GM10266 (cell line): Measurements from ENCODE around the gene RPS17.

Source experiments
- DNase-seq: peaks from one replicate; pipeline ENCODE4 v3.0.0; 2012; ENCODE audit errors: extremely low spot score
- TF ChIP-seq, protein P1 (sequence below): IDR thresholded peaks from 2 replicates; pipeline ENCODE4 v1.5.1; 2012; ENCODE audit warnings: mild to moderate bottlenecking, low read depth; ENCODE audit not compliant: control insufficient read depth, insufficient read depth; ENCODE audit errors: missing control alignments

The RPS17 gene

DNA sequence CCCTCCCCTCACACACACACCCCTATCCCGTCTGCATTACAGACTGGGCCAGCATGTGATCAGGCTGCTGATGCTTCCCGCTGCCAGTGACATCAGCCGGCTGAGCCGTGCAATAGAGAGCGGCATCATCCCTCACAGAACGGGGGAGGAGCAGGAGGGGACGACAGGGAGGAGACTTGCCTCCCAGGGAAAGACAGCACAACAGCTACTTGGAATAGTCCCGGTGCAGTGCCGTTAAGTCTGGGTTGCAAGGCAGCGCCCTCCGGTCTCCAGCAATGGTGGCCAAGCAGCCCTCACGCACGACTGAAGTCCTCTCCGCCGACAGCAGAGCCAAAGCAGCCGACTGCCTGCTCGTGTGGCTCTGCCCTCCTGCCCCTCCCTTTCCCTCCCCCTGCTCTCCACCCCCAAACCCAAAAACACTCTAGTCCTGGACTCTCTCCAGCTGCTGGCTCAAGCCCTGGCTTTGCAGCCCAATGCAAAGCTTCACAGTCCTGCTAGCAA lies 31.5 kb upstream of the RPS17 start:
- TF ChIP-seq, protein P1, sequence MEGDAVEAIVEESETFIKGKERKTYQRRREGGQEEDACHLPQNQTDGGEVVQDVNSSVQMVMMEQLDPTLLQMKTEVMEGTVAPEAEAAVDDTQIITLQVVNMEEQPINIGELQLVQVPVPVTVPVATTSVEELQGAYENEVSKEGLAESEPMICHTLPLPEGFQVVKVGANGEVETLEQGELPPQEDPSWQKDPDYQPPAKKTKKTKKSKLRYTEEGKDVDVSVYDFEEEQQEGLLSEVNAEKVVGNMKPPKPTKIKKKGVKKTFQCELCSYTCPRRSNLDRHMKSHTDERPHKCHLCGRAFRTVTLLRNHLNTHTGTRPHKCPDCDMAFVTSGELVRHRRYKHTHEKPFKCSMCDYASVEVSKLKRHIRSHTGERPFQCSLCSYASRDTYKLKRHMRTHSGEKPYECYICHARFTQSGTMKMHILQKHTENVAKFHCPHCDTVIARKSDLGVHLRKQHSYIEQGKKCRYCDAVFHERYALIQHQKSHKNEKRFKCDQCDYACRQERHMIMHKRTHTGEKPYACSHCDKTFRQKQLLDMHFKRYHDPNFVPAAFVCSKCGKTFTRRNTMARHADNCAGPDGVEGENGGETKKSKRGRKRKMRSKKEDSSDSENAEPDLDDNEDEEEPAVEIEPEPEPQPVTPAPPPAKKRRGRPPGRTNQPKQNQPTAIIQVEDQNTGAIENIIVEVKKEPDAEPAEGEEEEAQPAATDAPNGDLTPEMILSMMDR: no peak
- no peak for DNase-seq

DNA sequence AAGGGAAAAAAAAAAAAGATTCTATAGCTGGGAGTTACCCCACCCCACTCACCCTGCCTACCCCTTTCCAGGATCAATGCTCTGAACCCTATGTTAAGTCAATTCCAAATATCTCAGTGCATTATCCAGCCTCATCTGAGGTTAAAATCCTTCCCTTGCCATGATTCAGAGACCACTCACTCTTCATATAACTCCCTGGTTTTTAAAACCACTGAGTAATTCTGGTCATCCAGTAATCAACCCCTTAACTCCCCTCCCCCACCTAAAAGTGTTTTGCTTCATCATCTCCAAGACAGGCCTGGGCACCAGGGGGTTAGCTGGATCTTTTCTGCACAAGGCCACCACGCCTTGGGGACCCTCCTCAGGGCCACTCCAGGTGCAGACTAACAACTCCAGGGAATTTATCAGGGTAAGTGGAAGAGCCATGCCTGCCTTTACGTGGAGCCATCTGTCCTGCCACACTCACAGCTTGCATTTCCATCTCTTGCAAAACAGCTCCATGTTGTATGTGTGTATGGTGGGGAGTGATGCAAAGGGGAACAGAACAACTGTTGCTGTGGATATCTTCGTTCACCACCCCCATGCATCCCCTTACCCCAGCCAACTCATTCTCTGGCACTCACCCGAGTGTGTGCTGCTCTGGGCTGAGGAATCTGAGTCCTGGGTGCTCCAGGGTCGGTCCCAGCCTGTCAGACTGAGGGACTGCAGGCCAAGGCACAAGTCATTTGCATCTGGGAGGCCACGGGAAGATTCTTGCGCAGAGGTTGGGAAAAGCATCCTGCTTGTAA lies 30.7 kb upstream of the RPS17 start:
- TF ChIP-seq, protein P1: no peak
- no peak for DNase-seq

DNA sequence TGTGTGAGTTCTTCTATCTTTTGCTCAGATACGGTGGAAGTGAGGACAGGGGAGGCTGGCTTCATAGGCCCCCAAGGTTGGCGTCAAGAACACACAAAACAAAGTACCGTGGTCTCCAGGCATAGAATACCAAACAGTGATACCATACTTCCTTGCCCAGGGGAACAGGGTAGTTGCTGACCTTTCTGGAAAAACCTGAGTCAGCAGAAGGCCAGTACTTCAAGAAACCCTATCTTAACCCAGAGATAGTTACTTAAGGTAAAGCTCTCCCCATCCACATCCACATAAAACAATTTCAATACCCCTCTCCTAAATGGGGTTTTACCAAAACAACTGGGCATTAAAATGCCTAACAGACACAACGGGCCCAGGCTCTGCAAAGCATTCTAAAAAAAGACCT lies 29.6 kb upstream of the RPS17 start:
- DNase-seq: no peak
- TF ChIP-seq, protein P1: no peak

DNA sequence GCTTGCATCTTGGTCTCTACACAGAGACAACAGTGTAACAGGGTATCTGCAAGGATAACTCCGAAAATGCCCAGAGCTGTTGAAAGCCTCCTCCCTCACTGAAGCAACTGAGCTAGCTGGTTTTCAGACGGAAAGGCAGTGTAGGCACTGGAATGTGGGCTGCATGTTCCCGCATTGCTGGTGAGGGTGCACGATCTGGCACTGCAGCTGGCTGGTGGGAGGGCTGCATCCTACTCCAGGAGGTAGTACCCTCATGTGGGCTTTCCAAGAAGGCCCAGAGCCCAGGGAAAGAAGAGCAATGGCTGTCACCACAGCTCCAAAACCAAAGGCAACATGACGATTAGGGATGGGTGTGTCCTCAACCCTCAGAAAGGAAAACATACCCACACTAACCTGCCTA lies 28.7 kb upstream of the RPS17 start:
- DNase-seq: no peak
- TF ChIP-seq, protein P1: no peak

DNA sequence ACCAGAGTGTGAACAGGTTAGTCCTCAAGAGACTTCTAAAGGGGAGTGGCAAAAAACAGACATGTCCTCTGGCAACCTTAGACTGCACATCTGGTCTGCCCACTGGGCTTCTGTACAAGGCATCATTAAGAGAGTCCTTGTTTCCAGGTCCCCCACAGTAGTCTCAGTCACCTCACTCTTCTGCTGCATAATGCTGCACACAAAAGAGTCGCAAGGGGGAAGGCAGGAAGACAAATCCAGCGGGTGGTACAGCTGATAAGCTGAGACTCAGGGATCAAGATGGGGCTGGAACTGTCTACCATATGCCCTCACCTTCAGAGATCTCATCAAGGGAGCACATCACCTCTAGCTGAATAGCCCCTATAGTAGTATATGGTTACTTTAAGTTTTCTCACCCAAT lies 27.4 kb upstream of the RPS17 start:
- TF ChIP-seq, protein P1: no peak
- DNase-seq: no peak

DNA sequence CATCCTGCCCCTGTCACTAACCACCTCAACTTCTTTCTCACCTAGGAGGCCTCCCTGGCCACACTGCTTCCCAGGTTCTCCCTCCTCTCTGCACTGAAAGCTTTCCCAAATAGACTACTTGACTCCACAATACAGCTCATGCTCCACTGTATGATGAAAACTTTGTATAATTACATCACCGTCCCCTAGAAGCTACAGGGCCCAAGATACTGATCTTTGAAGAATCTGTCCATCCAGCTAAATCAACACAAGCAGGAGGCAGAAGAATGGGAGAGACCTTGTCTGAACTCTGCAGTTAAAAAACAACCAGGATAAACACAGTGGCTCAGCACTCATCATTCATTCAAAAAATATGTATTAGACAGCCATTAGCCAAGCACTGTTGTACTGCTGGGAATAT lies 26.4 kb upstream of the RPS17 start:
- DNase-seq: no peak
- TF ChIP-seq, protein P1: no peak

DNA sequence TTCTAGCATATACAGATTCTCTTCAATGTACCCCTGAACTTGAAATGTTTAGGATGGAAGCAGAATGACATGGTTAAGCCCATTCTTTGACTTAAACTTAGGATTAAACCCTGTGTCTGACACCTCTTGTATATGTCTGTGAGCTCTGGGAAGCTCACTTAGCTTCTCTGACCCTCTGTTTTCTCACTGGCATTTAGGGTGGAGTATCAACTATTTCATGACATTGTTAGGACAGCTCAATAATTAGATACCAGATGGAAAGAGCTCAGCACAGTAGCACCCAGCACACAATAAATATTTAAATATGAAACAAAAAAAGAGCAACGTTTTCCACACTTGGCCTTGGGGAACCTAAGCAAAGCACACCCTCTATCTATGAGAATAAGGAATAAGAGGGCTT lies 18.2 kb upstream of the RPS17 start:
- TF ChIP-seq, protein P1: no peak
- no peak for DNase-seq
